Esophagus muscularis mucosa (tissue), 3 donors: ENCODE measurements around the gene STX11.
"Not testable (repeated sequence)": the region's sequence is repeated elsewhere in the genome, so short reads cannot be mapped to it uniquely, and the experiment has no call there.

ENCODE experiments used
- POLR2A ChIP-seq: fragments of 450-650 bp; IDR thresholded peaks from one replicate; pipeline ENCODE4 v1.6.1; 2017; ENCODE audit warnings: antibody characterized with exemption, moderate library complexity, mild to moderate bottlenecking, low read depth
- POLR2AphosphoS5 ChIP-seq, 2 donors: sonication (generic); formaldehyde crosslinking; IDR thresholded peaks; one replicate each; pipeline ENCODE4 v1.6.1; 2017; ENCODE audit warnings: antibody characterized with exemption in 2 of 2
- TF ChIP-seq, protein P1 (sequence below), 3 experiments: fragments of 200-600 bp in 2 of 3; fragments of 450-650 bp in 1 of 3; sonication (generic) in 2 of 3; IDR thresholded peaks; one replicate each; pipeline ENCODE4 v1.5.1; 2017 to 2019; ENCODE audit warnings: antibody characterized with exemption in 3 of 3, mild to moderate bottlenecking in 2 of 3, moderate library complexity in 1 of 3

DNA sequence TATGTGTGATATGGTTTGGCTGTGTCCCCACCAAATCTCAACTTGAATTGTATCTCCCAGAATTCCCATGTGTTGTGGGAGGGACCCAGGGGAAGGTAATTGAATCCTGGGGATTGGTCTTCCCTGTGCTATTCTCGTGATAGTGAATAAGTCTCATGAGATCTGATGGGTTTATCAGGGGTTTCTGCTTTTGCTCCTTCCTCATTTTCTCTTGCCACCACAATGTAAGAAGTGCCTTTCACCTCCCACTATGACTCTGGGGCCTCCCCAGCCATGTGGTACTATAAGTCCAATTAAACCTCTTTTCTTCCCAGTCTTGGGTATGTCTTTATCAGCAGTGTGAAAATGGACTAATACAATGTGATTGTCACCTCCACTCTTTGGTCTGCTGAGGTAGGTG lies 30.0 kb downstream of the STX11 start:
- TF ChIP-seq, protein P1, sequence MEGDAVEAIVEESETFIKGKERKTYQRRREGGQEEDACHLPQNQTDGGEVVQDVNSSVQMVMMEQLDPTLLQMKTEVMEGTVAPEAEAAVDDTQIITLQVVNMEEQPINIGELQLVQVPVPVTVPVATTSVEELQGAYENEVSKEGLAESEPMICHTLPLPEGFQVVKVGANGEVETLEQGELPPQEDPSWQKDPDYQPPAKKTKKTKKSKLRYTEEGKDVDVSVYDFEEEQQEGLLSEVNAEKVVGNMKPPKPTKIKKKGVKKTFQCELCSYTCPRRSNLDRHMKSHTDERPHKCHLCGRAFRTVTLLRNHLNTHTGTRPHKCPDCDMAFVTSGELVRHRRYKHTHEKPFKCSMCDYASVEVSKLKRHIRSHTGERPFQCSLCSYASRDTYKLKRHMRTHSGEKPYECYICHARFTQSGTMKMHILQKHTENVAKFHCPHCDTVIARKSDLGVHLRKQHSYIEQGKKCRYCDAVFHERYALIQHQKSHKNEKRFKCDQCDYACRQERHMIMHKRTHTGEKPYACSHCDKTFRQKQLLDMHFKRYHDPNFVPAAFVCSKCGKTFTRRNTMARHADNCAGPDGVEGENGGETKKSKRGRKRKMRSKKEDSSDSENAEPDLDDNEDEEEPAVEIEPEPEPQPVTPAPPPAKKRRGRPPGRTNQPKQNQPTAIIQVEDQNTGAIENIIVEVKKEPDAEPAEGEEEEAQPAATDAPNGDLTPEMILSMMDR (IDR thresholded peaks at IDR 0.05), result not testable (repeated sequence)
- TF ChIP-seq POLR2AphosphoS5 (IDR thresholded peaks at IDR 0.05); POLR2A: not testable (repeated sequence)
